ENCODE results near the gene MTCL1.

Gene MTCL1

DNA sequence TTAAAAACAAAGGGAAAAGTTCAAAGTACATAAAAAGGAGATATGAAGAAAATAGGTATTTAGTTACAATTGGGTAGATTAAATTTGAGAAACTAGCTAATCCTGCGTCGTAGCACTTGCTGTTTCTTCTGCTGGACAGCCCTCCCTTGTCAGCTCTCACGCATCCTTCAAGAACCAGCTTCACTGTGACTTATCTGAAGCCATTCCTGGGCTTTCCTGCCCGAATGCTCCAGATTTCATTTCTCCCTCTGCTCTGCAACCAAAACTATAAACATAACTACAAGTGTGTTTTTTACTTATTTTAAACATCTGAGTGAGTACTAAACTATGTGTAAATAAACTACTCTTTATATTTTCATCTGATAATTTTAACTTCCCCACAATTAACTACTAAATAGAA lies 149.2 kb downstream of the MTCL1 start:
- H3K4me1 ChIP-seq (ENCODE audit: insufficient read depth, insufficient read length): peaks cover 6% of the 10 kb centered on the region
- H3K36me3 ChIP-seq (ENCODE audit: insufficient read depth, insufficient read length, low read length): no peaks in the 10 kb centered on the region
- TF ChIP-seq SUZ12 (IDR thresholded peaks at IDR 0.05; ENCODE audit: extremely low read depth, insufficient read depth, insufficient read length): no peak
- TF ChIP-seq ZNF274 (IDR thresholded peaks at IDR 0.05; ENCODE audit: low read depth, low read length): no peak
- no peak for TF ChIP-seq YY1 (IDR thresholded peaks at IDR 0.05; ENCODE audit: insufficient read depth, insufficient read length)
- H3K27me3 ChIP-seq (ENCODE audit: insufficient read depth, insufficient read length): no peaks in the 10 kb centered on the region
- no peak overlapping the region for H3K4me3 ChIP-seq (ENCODE audit: insufficient read length, low read depth)
- no peaks in the 10 kb centered on the region for H3K9me3 ChIP-seq (ENCODE audit: insufficient read depth, low read length)
- H3K9ac ChIP-seq (ENCODE audit: insufficient read length, low read depth): no peak overlapping the region
- no peak for DNase-seq (ENCODE audit: low read depth, low spot score)

DNA sequence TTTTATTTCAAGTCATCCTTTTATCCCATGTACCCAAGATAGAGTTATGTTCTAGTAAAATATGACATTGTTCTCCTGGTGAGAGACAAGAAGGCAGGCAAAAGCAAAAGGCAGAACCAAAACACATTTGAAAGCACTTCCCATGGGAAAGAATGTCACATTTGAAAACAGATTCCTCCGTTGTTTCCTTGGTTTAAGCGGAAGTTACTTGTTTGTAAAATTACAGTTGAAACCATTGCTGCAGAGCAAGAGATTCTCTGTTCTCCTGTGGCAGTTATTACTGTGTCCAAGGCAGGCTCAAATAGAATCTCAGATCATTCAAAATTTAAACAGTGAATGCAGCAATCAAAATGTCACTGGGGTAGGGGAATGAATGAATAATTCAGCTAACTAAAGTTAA lies 149.6 kb downstream of the MTCL1 start:
- Histone ChIP-seq H3K4me1 (ENCODE audit: insufficient read depth, insufficient read length) (peaks cover 6% of the 10 kb centered on the region), H3K36me3 (ENCODE audit: insufficient read depth, insufficient read length, low read length) (no peaks in the 10 kb centered on the region), H3K9me3 (ENCODE audit: insufficient read depth, low read length) (no peaks in the 10 kb centered on the region), H3K4me3 (ENCODE audit: insufficient read length, low read depth) (no peak overlapping the region), H3K27me3 (ENCODE audit: insufficient read depth, insufficient read length) (no peaks in the 10 kb centered on the region), H3K9ac (ENCODE audit: insufficient read length, low read depth) (no peak overlapping the region)
- no peak for DNase-seq (ENCODE audit: low read depth, low spot score)
- no peak for TF ChIP-seq ZNF274 (IDR thresholded peaks at IDR 0.05; ENCODE audit: low read depth, low read length)
- no peak for TF ChIP-seq SUZ12 (IDR thresholded peaks at IDR 0.05; ENCODE audit: extremely low read depth, insufficient read depth, insufficient read length)
- no peak for TF ChIP-seq YY1 (IDR thresholded peaks at IDR 0.05; ENCODE audit: insufficient read depth, insufficient read length)

DNA sequence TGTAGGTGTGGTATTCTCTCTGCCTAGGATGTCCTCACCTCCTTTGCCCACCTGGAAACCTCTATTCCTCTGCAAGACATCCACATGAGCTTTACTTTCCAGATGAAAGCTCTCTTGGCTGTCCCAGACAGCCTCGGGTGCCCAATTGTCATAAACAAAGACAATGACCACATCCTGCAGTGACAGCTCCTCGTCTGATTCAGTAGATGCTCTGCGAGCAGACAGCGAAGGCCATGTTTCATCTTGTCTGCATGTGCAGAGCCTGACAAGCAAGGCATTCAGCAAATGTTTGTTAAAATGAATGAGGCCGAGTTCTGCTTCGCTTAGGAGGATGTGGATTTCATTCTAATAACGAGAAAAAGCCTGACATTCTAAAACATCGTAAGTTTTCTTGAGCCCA lies 150.9 kb downstream of the MTCL1 start:
- Histone ChIP-seq H3K4me1 (ENCODE audit: insufficient read depth, insufficient read length) (peaks cover 6% of the 10 kb centered on the region), H3K27me3 (ENCODE audit: insufficient read depth, insufficient read length) (no peaks in the 10 kb centered on the region), H3K36me3 (ENCODE audit: insufficient read depth, insufficient read length, low read length) (no peaks in the 10 kb centered on the region), H3K9ac (ENCODE audit: insufficient read length, low read depth) (no peak overlapping the region), H3K4me3 (ENCODE audit: insufficient read length, low read depth) (no peak overlapping the region), H3K9me3 (ENCODE audit: insufficient read depth, low read length) (no peaks in the 10 kb centered on the region)
- TF ChIP-seq ZNF274 (IDR thresholded peaks at IDR 0.05; ENCODE audit: low read depth, low read length) (no peak), YY1 (IDR thresholded peaks at IDR 0.05; ENCODE audit: insufficient read depth, insufficient read length) (no peak), SUZ12 (IDR thresholded peaks at IDR 0.05; ENCODE audit: extremely low read depth, insufficient read depth, insufficient read length) (no peak)
- no peak for DNase-seq (ENCODE audit: low read depth, low spot score)

DNA sequence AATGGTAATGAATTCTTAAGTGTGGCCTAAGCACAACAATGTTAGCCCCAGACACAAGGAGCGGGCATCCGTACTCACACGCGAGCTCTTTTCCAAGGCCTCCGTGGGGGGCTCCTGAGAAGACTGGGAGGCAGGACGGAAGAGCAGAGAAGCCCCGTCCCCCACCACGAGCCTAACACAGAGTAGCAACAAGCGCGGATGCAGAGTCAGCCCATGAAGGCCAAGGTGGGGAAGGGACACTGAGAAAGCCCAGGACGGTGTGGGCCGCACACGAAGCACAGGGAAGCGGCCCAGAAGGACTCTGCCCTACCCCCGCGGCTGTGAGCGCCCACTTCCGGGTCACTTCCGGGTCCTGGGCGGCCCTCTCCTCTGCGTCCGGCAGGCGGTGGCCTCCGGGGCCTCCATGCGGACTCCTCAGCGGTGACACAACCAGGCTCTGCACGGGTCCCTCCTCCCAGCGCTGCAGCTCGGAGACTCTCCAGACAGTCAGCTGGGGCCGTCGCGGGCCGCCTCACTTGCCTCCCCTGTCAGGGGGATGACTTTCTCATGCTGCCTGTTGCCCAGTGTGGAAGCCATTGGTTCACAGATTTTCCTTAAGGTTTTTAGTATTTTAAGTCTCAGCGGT lies 151.5 kb downstream of the MTCL1 start:
- Histone ChIP-seq H3K9ac (ENCODE audit: insufficient read length, low read depth) (no peak overlapping the region), H3K27me3 (ENCODE audit: insufficient read depth, insufficient read length) (no peaks in the 10 kb centered on the region)
- no peak for TF ChIP-seq SUZ12 (IDR thresholded peaks at IDR 0.05; ENCODE audit: extremely low read depth, insufficient read depth, insufficient read length)
- no peak for TF ChIP-seq ZNF274 (IDR thresholded peaks at IDR 0.05; ENCODE audit: low read depth, low read length)
- TF ChIP-seq YY1 (IDR thresholded peaks at IDR 0.05; ENCODE audit: insufficient read depth, insufficient read length): no peak

DNA sequence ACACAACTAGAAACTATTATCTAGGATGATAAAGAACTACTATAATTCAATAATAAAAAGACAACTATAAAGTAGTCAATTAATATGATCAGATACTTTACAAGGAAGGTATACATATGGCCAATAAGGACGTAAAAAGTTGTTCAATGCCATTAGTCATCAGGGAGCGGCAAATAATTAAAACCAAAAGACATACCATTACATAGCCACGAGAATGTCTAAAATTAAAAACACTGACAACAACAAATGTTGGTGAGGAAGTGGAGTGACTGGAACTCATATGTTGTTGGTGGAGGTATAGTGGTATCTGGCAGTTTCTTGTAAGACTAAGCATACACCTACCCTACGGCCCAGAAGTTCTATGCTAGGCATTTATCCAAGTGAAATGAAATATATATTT lies 152.4 kb downstream of the MTCL1 start:
- Histone ChIP-seq H3K4me1 (ENCODE audit: insufficient read depth, insufficient read length) (peaks cover 6% of the 10 kb centered on the region), H3K36me3 (ENCODE audit: insufficient read depth, insufficient read length, low read length) (no peaks in the 10 kb centered on the region), H3K4me3 (ENCODE audit: insufficient read length, low read depth) (no peak overlapping the region), H3K9me3 (ENCODE audit: insufficient read depth, low read length) (no peaks in the 10 kb centered on the region), H3K9ac (ENCODE audit: insufficient read length, low read depth) (no peak overlapping the region), H3K27me3 (ENCODE audit: insufficient read depth, insufficient read length) (no peaks in the 10 kb centered on the region)
- TF ChIP-seq YY1 (IDR thresholded peaks at IDR 0.05; ENCODE audit: insufficient read depth, insufficient read length) (no peak), ZNF274 (IDR thresholded peaks at IDR 0.05; ENCODE audit: low read depth, low read length) (no peak), SUZ12 (IDR thresholded peaks at IDR 0.05; ENCODE audit: extremely low read depth, insufficient read depth, insufficient read length) (no peak)
- DNase-seq (ENCODE audit: low read depth, low spot score): no peak

More for the DNA sequence above, 151.5 kb downstream of the MTCL1 start:
- no peak overlapping the region for H3K4me3 ChIP-seq (ENCODE audit: insufficient read length, low read depth)
- DNase-seq (ENCODE audit: low read depth, low spot score): no peak
- H3K9me3 ChIP-seq (ENCODE audit: insufficient read depth, low read length): no peaks in the 10 kb centered on the region
- H3K36me3 ChIP-seq (ENCODE audit: insufficient read depth, insufficient read length, low read length): no peaks in the 10 kb centered on the region
- H3K4me1 ChIP-seq (ENCODE audit: insufficient read depth, insufficient read length): peaks cover 6% of the 10 kb centered on the region

DNA sequence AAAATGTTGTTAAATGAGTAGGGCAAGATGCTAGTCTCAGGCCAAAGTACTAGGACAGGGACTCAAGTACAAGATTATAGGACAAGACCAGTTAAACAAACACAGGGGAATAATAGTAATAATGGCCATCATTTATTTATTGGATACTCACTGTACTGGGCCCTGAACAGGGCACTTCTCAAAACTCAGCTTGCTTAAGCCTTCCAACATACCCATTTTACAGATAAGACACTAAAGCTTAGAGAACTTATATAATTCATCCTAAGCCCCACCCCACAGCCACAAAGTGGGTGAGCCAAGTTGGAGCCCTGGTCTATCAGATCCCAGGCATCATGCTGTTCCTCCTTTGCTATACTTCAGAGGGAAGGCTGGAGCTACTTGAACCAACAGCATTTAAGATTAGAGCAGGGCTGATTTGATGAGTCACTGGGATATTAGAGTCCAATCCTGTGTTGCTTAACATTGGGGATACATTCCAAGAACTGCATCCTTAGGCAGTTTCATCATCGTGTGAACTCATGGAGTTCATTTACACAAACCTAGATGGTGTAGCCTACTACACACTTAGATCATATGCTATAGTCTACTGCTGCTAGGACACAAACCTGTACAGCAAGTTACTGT lies 153.6 kb downstream of the MTCL1 start:
- Histone ChIP-seq H3K4me1 (ENCODE audit: insufficient read depth, insufficient read length) (peaks cover 6% of the 10 kb centered on the region), H3K27me3 (ENCODE audit: insufficient read depth, insufficient read length) (no peaks in the 10 kb centered on the region), H3K9ac (ENCODE audit: insufficient read length, low read depth) (no peak overlapping the region), H3K4me3 (ENCODE audit: insufficient read length, low read depth) (no peak overlapping the region), H3K9me3 (ENCODE audit: insufficient read depth, low read length) (no peaks in the 10 kb centered on the region), H3K36me3 (ENCODE audit: insufficient read depth, insufficient read length, low read length) (no peaks in the 10 kb centered on the region)
- no peak for DNase-seq (ENCODE audit: low read depth, low spot score)
- TF ChIP-seq SUZ12 (IDR thresholded peaks at IDR 0.05; ENCODE audit: extremely low read depth, insufficient read depth, insufficient read length): no peak
- TF ChIP-seq YY1 (IDR thresholded peaks at IDR 0.05; ENCODE audit: insufficient read depth, insufficient read length): no peak
- no peak for TF ChIP-seq ZNF274 (IDR thresholded peaks at IDR 0.05; ENCODE audit: low read depth, low read length)

DNA sequence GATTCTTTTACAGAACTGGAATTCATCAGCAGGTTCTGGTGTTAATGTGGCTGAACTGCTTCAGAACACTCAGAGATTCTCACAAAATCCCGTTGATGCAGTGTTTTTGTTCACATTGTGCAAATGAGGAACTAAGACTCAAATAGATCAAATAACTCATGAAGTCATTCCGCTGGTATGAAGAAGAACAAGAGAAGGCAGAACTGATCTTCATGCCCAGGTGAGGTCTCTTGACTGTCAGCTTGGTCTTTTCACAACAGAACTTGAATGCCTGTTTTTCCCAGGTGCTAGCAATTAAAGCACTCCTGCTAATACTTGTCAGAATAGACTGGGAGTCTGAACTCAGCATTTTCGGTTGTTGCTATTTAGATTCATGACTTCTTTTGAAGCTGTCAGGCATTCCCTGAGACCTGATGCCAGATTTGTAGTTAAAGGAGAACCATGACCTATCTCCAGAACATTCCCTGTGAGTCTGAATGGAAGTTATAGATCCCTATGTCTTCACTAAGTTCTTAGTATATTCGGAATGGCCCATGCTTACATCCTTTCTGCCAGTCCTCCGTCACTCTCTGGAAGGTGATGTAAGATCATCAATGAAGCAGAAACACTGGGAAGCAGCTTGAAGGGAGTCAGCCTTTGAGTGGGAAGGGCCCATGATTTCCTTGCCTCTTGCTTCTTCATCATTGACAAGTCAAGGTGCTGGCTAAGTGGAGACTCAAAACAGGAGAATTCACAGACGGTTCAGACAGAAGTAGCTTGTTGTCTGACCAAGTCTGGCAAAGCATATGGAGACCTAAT lies 155.7 kb downstream of the MTCL1 start:
- no peak for DNase-seq (ENCODE audit: low read depth, low spot score)
- no peaks in the 10 kb centered on the region for H3K36me3 ChIP-seq (ENCODE audit: insufficient read depth, insufficient read length, low read length)
- no peaks in the 10 kb centered on the region for H3K27me3 ChIP-seq (ENCODE audit: insufficient read depth, insufficient read length)
- H3K9ac ChIP-seq (ENCODE audit: insufficient read length, low read depth): no peak overlapping the region
- H3K4me1 ChIP-seq (ENCODE audit: insufficient read depth, insufficient read length): peaks cover 4% of the 10 kb centered on the region
- no peaks in the 10 kb centered on the region for H3K9me3 ChIP-seq (ENCODE audit: insufficient read depth, low read length)
- no peak overlapping the region for H3K4me3 ChIP-seq (ENCODE audit: insufficient read length, low read depth)
- TF ChIP-seq ZNF274 (IDR thresholded peaks at IDR 0.05; ENCODE audit: low read depth, low read length) (no peak), YY1 (IDR thresholded peaks at IDR 0.05; ENCODE audit: insufficient read depth, insufficient read length) (no peak), SUZ12 (IDR thresholded peaks at IDR 0.05; ENCODE audit: extremely low read depth, insufficient read depth, insufficient read length) (no peak)

All from NT2/D1 (cell line).